Neural progenitor cell (in vitro differentiated cells): ENCODE data around the gene USP31.

Source experiments
- CTCF ChIP-seq: fragments of 200-600 bp; sonication (generic); IDR thresholded peaks from 2 replicates; pipeline ENCODE4 v1.5.1; 2017; ENCODE audit warnings: antibody characterized with exemption, mild to moderate bottlenecking
- EZH2 ChIP-seq: fragments of 200-600 bp; sonication (generic); IDR thresholded peaks from 2 replicates; pipeline ENCODE4 v1.6.1; 2017; ENCODE audit warnings: antibody characterized with exemption, mild to moderate bottlenecking, moderate library complexity

- no peak for TF ChIP-seq CTCF
- no peak for TF ChIP-seq EZH2
Observed at GRCh38 chr16:23035240-23035639, 114.0 kb downstream of the USP31 start.
